GM13977 (cell line): Measurements from ENCODE around the gene GRM3.

Experiments used
- DNase-seq: peaks from one replicate; pipeline ENCODE4 v3.0.0; 2012; ENCODE audit warnings: low spot score
- CTCF ChIP-seq: IDR thresholded peaks from 2 replicates; pipeline ENCODE4 v1.5.1; 2012; ENCODE audit warnings: mild to moderate bottlenecking, control low read depth; ENCODE audit not compliant: insufficient read depth; ENCODE audit errors: extremely low read depth, missing control alignments
- in situ Hi-C: fragments of 300-500 bp; cut with MboI; formaldehyde crosslinking; loops from one replicate; pipeline ENCODE4 v1.12.0; 2022; ENCODE audit warnings: low sequenced_read_pairs, low pct_unique_long_range_greater_than_20kb, mixed read lengths, inconsistent platforms; ENCODE audit not compliant: unreplicated experiment

The GRM3 gene

GRCh38 chr7:86687831-86688230, 44.1 kb downstream of the GRM3 start:
- in situ Hi-C loops = no loop called here
- no peak for DNase-seq
- TF ChIP-seq CTCF = no peak

GRCh38 chr7:86689363-86689762, 45.7 kb downstream of the GRM3 start:
- no peak for TF ChIP-seq CTCF
- in situ Hi-C loops = no loop called here
- DNase-seq = no peak

- no peak for TF ChIP-seq CTCF
- DNase-seq = no peak
- in situ Hi-C loops = no loop called here
Observed at GRCh38 chr7:86692755-86693154, 49.0 kb downstream of the GRM3 start.

- in situ Hi-C loops = no loop called here
- TF ChIP-seq CTCF = no peak
Observed at GRCh38 chr7:86706406-86706805, 62.7 kb downstream of the GRM3 start.

GRCh38 chr7:86708031-86708680, 64.4 kb downstream of the GRM3 start:
- no peak for DNase-seq
- in situ Hi-C loops = no loop called here
- no peak for TF ChIP-seq CTCF

More at GRCh38 chr7:86706406-86706805, 62.7 kb downstream of the GRM3 start:
- DNase-seq = no peak

- TF ChIP-seq CTCF = no peak
- in situ Hi-C loops = no loop called here
- no peak for DNase-seq
Observed at GRCh38 chr7:86720306-86720705, 76.6 kb downstream of the GRM3 start.
